H9 (cell line): Measurements from ENCODE around the gene RAD9B. TPM values are rescaled to one million over a fixed set of nuclear protein-coding genes. Genes with fewer than 3 reads are reported as not detected.

Experiments used
- DNase-seq: peaks from one replicate; pipeline ENCODE4 v3.0.0-alpha.2; 2017
- H2AFZ ChIP-seq: one replicate; pipeline ENCODE4 v1.6.1; 2013; ENCODE audit warnings: mild to moderate bottlenecking, low read length, control low read depth, moderate library complexity
- H2AK5ac ChIP-seq: 2 replicates; pipeline ENCODE4 v1.6.1; 2013; ENCODE audit warnings: low read length, control low read depth, mixed read lengths; ENCODE audit not compliant: insufficient read length
- H2BK120ac ChIP-seq: one replicate; pipeline ENCODE4 v1.6.1; 2013; ENCODE audit warnings: low read depth, mild to moderate bottlenecking, low read length, control low read depth, inconsistent platforms; ENCODE audit not compliant: poor library complexity, severe bottlenecking
- H2BK12ac ChIP-seq: 2 replicates; pipeline ENCODE4 v1.6.1; 2013; ENCODE audit warnings: low read length, control low read depth, mixed read lengths, low read depth; ENCODE audit not compliant: insufficient read length
- H2BK15ac ChIP-seq: 2 replicates; pipeline ENCODE4 v1.6.1; 2013; ENCODE audit warnings: low read depth, low read length, control low read depth
- H2BK20ac ChIP-seq: one replicate; pipeline ENCODE4 v1.6.1; 2013; ENCODE audit warnings: low read depth, mild to moderate bottlenecking, low read length, control low read depth, inconsistent platforms; ENCODE audit not compliant: poor library complexity, severe bottlenecking
- H2BK5ac ChIP-seq: 2 replicates; pipeline ENCODE4 v1.6.1; 2013; ENCODE audit warnings: low read length, control low read depth, mixed read lengths; ENCODE audit not compliant: insufficient read length
- H3K14ac ChIP-seq: 2 replicates; pipeline ENCODE4 v1.6.1; 2013; ENCODE audit warnings: low read length, control low read depth; ENCODE audit not compliant: insufficient read depth
- H3K18ac ChIP-seq: 2 replicates; pipeline ENCODE4 v1.6.1; 2013; ENCODE audit warnings: low read depth, mild to moderate bottlenecking, mixed read lengths, low read length, control low read depth; ENCODE audit not compliant: insufficient read length
- H3K23ac ChIP-seq: 2 replicates; pipeline ENCODE4 v1.6.1; 2013; ENCODE audit warnings: low read length, control low read depth, mixed read lengths, low read depth; ENCODE audit not compliant: insufficient read length
- H3K23me2 ChIP-seq: 2 replicates; pipeline ENCODE4 v1.6.1; 2013; ENCODE audit warnings: low read depth, mild to moderate bottlenecking, mixed read lengths, low read length, control low read depth; ENCODE audit not compliant: insufficient read length, poor library complexity, severe bottlenecking
- H3K27ac ChIP-seq: 2 replicates; pipeline ENCODE4 v1.5.1; 2013; ENCODE audit warnings: low read length, control low read depth, mixed read lengths, low read depth; ENCODE audit not compliant: insufficient read length
- H3K27me3 ChIP-seq: 2 replicates; pipeline ENCODE4 v1.6.1; 2013; ENCODE audit warnings: low read length, control low read depth, inconsistent platforms; ENCODE audit not compliant: insufficient read depth
- H3K4ac ChIP-seq: 2 replicates; pipeline ENCODE4 v1.6.1; 2013; ENCODE audit warnings: low read depth, mild to moderate bottlenecking, control low read depth, inconsistent platforms, low read length, moderate library complexity
- H3K4me1 ChIP-seq: 2 replicates; pipeline ENCODE4 v1.6.1; 2013; ENCODE audit warnings: low read length, control low read depth, inconsistent platforms; ENCODE audit not compliant: insufficient read depth
- H3K4me2 ChIP-seq: 2 replicates; pipeline ENCODE4 v1.6.1; 2013; ENCODE audit warnings: low read length, control low read depth, mixed read lengths; ENCODE audit not compliant: insufficient read length, insufficient read depth
- H3K56ac ChIP-seq: 2 replicates; pipeline ENCODE4 v1.6.1; 2013; ENCODE audit warnings: low read depth, mild to moderate bottlenecking, mixed read lengths, low read length, control low read depth; ENCODE audit not compliant: insufficient read length
- H3K79me1 ChIP-seq: 2 replicates; pipeline ENCODE4 v1.6.1; 2013; ENCODE audit warnings: low read depth, mild to moderate bottlenecking, moderate library complexity, low read length, control low read depth, inconsistent platforms; ENCODE audit not compliant: insufficient read depth, poor library complexity, severe bottlenecking
- H3K79me2 ChIP-seq: 2 replicates; pipeline ENCODE4 v1.6.1; 2013; ENCODE audit warnings: low read length, control low read depth, inconsistent platforms; ENCODE audit not compliant: insufficient read depth
- H3K9ac ChIP-seq: 2 replicates; pipeline ENCODE4 v1.6.1; 2013; ENCODE audit warnings: low read length, control low read depth, mixed read lengths; ENCODE audit not compliant: insufficient read length; ENCODE audit errors: extremely low read depth
- H3K9me3 ChIP-seq: one replicate; pipeline ENCODE4 v1.6.1; 2013; ENCODE audit warnings: low read depth, low read length, inconsistent platforms; ENCODE audit not compliant: control insufficient read depth
- H3T11ph ChIP-seq: one replicate; pipeline ENCODE4 v1.6.1; 2013; ENCODE audit warnings: mild to moderate bottlenecking, low read length, control low read depth, inconsistent platforms
- H4K20me1 ChIP-seq: one replicate; pipeline ENCODE4 v1.6.1; 2013; ENCODE audit not compliant: control insufficient read depth, insufficient read length, insufficient read depth
- H4K5ac ChIP-seq: 2 replicates; pipeline ENCODE4 v1.6.1; 2013; ENCODE audit warnings: low read depth, mild to moderate bottlenecking, mixed read lengths, low read length, control low read depth; ENCODE audit not compliant: insufficient read length
- H4K8ac ChIP-seq: replicated peaks from 2 replicates; pipeline ENCODE4 v1.6.1; 2013; ENCODE audit warnings: low read length, control low read depth, mixed read lengths, low read depth; ENCODE audit not compliant: insufficient read length
- H4K91ac ChIP-seq: 2 replicates; pipeline ENCODE4 v1.6.1; 2013; ENCODE audit warnings: low read depth, mild to moderate bottlenecking, moderate library complexity, mixed read lengths, low read length, control low read depth; ENCODE audit not compliant: insufficient read length
- H3K27ac Mint-ChIP-seq, 3 experiments: 2 replicates in 2 of 3; 3 replicates in 1 of 3; pipeline ENCODE4 v1.8.0; 2020 to 2021; ENCODE audit warnings: mixed read lengths in 3 of 3, mild to moderate bottlenecking in 1 of 3, moderate library complexity in 1 of 3
- H3K27me3 Mint-ChIP-seq: 2 replicates; pipeline ENCODE4 v1.8.0; 2021; ENCODE audit warnings: low read depth, mild to moderate bottlenecking, moderate library complexity, mixed read lengths
- H3K36me3 Mint-ChIP-seq, 3 experiments: 2 replicates in 2 of 3; 3 replicates in 1 of 3; pipeline ENCODE4 v1.8.0; 2020 to 2021; ENCODE audit warnings: low read depth in 3 of 3, mixed read lengths in 3 of 3; ENCODE audit not compliant: insufficient read depth in 1 of 3
- H3K4me1 Mint-ChIP-seq, 2 experiments: 2 replicates each; pipeline ENCODE4 v1.8.0; 2020; ENCODE audit warnings: mixed read lengths in 2 of 2
- H3K4me3 Mint-ChIP-seq, 2 experiments: 2 replicates in 1 of 2; 3 replicates in 1 of 2; pipeline ENCODE4 v1.8.0; 2020 to 2021; ENCODE audit warnings: mild to moderate bottlenecking in 2 of 2, mixed read lengths in 2 of 2, moderate library complexity in 1 of 2
- H3K9me3 Mint-ChIP-seq, 2 experiments: 2 replicates in 1 of 2; 3 replicates in 1 of 2; pipeline ENCODE4 v1.8.0; 2020; ENCODE audit warnings: mild to moderate bottlenecking in 2 of 2, mixed read lengths in 2 of 2, moderate library complexity in 1 of 2
- WGBS: extraction: QIAGEN DNeasy Blood & Tissue Kit; methylation state at CpG from one replicate; pipeline ENCODE4 v1.1.7; 2013; ENCODE audit warnings: missing lambda C conversion rate, low lambda C conversion rate, mixed read lengths; ENCODE audit not compliant: insufficient read length; ENCODE audit errors: extremely low coverage; 5-methylcytosine and 5-hydroxymethylcytosine counted together
- total RNA-seq: library from RNA; stranded (reverse); gene quantifications from 2 replicates; pipeline ENCODE4 v1.2.1, GENCODE V29; 2021
- TF ChIP-seq, protein P1 (sequence below): fragments of 200-600 bp; sonication (generic); conservative IDR thresholded peaks from 3 replicates; pipeline ENCODE4 v1.8.0; 2021; ENCODE audit warnings: antibody characterized with exemption, mild to moderate bottlenecking

The RAD9B gene
- total RNA-seq, 1 experiment from 2014 or later = not detected

GRCh38 chr12:110547090-110547489 is 45.0 kb downstream of the RAD9B start:
- H4K8ac ChIP-seq = no peak overlapping the region
- H3K18ac ChIP-seq = no peak overlapping the region
- no peak overlapping the region for H4K5ac ChIP-seq
- no peak overlapping the region for H2AK5ac ChIP-seq
- no peak overlapping the region for H3K9ac ChIP-seq
- no peaks in the 10 kb centered on the region for H4K20me1 ChIP-seq
- no peaks in the 10 kb centered on the region for H3K27me3 Mint-ChIP-seq
- H3K9me3 Mint-ChIP-seq = no peaks in the 10 kb centered on the region
- no peak overlapping the region for H3T11ph ChIP-seq
- 0 out of 7 replicates have a peak overlapping the region, but pooled peaks of 1 of the 3 experiments have one; percentile 6 for H3K27ac Mint-ChIP-seq
- no peaks in the 10 kb centered on the region for H3K9me3 ChIP-seq
- H3K27me3 ChIP-seq = no peaks in the 10 kb centered on the region
- H3K79me2 ChIP-seq = 0 out of 2 replicates have a peak, but pooled peaks cover 2% of the 10 kb centered on the region
- no peak overlapping the region for H3K4me2 ChIP-seq
- H3K36me3 Mint-ChIP-seq = peaks cover 8 to 34% (median 29%) of the 10 kb centered on the region in 3 experiments
- no peak overlapping the region for H3K14ac ChIP-seq
- H3K27ac ChIP-seq = no peak overlapping the region
- TF ChIP-seq, protein P1, sequence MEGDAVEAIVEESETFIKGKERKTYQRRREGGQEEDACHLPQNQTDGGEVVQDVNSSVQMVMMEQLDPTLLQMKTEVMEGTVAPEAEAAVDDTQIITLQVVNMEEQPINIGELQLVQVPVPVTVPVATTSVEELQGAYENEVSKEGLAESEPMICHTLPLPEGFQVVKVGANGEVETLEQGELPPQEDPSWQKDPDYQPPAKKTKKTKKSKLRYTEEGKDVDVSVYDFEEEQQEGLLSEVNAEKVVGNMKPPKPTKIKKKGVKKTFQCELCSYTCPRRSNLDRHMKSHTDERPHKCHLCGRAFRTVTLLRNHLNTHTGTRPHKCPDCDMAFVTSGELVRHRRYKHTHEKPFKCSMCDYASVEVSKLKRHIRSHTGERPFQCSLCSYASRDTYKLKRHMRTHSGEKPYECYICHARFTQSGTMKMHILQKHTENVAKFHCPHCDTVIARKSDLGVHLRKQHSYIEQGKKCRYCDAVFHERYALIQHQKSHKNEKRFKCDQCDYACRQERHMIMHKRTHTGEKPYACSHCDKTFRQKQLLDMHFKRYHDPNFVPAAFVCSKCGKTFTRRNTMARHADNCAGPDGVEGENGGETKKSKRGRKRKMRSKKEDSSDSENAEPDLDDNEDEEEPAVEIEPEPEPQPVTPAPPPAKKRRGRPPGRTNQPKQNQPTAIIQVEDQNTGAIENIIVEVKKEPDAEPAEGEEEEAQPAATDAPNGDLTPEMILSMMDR = no peak
- H4K91ac ChIP-seq = no peak overlapping the region
- no peaks in the 10 kb centered on the region for H3K4me1 ChIP-seq
- no peaks in the 10 kb centered on the region for H3K23me2 ChIP-seq
- H3K56ac ChIP-seq = no peak overlapping the region
- H2BK5ac ChIP-seq = no peak overlapping the region
- H3K4me3 Mint-ChIP-seq = no peak overlapping the region
- H3K23ac ChIP-seq = no peak overlapping the region
- no peak overlapping the region for H2BK120ac ChIP-seq
- H3K4ac ChIP-seq = no peak overlapping the region
- peaks cover 3 to 8% of the 10 kb centered on the region in 2 experiments; a peak in 1 of 4 replicates for H3K4me1 Mint-ChIP-seq
- no peak for DNase-seq
- H2BK12ac ChIP-seq = no peak overlapping the region
- H2AFZ ChIP-seq = no peak overlapping the region
- no peak overlapping the region for H2BK20ac ChIP-seq
- H2BK15ac ChIP-seq = no peak overlapping the region
- H3K79me1 ChIP-seq = no peaks in the 10 kb centered on the region
- no CpG with 5 or more reads among the region's 2 CpGs for WGBS
